Uterus (tissue), 4 donors: Measurements from ENCODE around the gene TMEM239. TPM values are rescaled to one million over a fixed set of nuclear protein-coding genes. Genes with fewer than 3 reads are reported as not detected.

Experiments
- DNase-seq, 2 donors: peaks; one replicate each; pipeline ENCODE4 v3.0.0-alpha.2; 2019 to 2020
- H3K27ac ChIP-seq, 2 donors: fragments of 200-600 bp; sonication (generic); 1 replicate in 1 of 2; 2 replicates in 1 of 2; pipeline ENCODE4 v1.5.1; 2016 to 2018
- H3K27me3 ChIP-seq, 2 donors: fragments of 200-600 bp; sonication (generic); one replicate each; pipeline ENCODE4 v1.5.1; 2018 to 2019; ENCODE audit warnings: control low read depth in 1 of 2
- H3K36me3 ChIP-seq, 2 donors: fragments of 200-600 bp; sonication (generic); one replicate each; pipeline ENCODE4 v1.5.1; 2019; ENCODE audit warnings: control low read depth in 1 of 2
- H3K4me1 ChIP-seq, 2 donors: fragments of 200-600 bp; sonication (generic); one replicate each; pipeline ENCODE4 v1.5.1; 2018 to 2019; ENCODE audit warnings: control low read depth in 1 of 2
- H3K4me3 ChIP-seq, 2 donors: fragments of 200-600 bp; sonication (generic); 1 replicate in 1 of 2; 2 replicates in 1 of 2; pipeline ENCODE4 v1.5.1; 2018 to 2019; ENCODE audit warnings: mild to moderate bottlenecking in 1 of 2
- H3K9me3 ChIP-seq, 2 donors: fragments of 200-600 bp; sonication (generic); one replicate each; pipeline ENCODE4 v1.5.1; 2019; ENCODE audit warnings: control low read depth in 1 of 2
- CTCF ChIP-seq, 4 experiments: fragments of 200-600 bp in 2 of 4; fragments of 450-650 bp in 2 of 4; sonication (generic) in 2 of 4; IDR thresholded peaks; one replicate each; pipeline ENCODE4 v1.5.1; 2016 to 2019; ENCODE audit warnings: antibody characterized with exemption in 4 of 4, mild to moderate bottlenecking in 2 of 4, moderate library complexity in 1 of 4
- POLR2A ChIP-seq, 2 donors: fragments of 450-650 bp; IDR thresholded peaks; one replicate each; pipeline ENCODE4 v1.6.1; 2016; ENCODE audit warnings: antibody characterized with exemption in 2 of 2, mild to moderate bottlenecking in 1 of 2, moderate library complexity in 1 of 2
- intact Hi-C: fragments of 100-400 bp; cut with DNase I; formaldehyde crosslinking; loops from one replicate; pipeline ENCODE4 v1.15.1; 2023; ENCODE audit warnings: low total_unique reads
- total RNA-seq, 4 donors: library from RNA; depleted of rRNA in 3 of 4; stranded (reverse); fragments of >200 nt in 3 of 4; gene quantifications; one replicate each; pipeline versions ENCODE4 v1.1.0 to v1.2.4, GENCODE V29; 2014 to 2023
- donor health status: DM: yes; HTN: yes; CAD: no.

The TMEM239 gene
- total RNA-seq, 4 donors from 2014 or later = not detected

DNA sequence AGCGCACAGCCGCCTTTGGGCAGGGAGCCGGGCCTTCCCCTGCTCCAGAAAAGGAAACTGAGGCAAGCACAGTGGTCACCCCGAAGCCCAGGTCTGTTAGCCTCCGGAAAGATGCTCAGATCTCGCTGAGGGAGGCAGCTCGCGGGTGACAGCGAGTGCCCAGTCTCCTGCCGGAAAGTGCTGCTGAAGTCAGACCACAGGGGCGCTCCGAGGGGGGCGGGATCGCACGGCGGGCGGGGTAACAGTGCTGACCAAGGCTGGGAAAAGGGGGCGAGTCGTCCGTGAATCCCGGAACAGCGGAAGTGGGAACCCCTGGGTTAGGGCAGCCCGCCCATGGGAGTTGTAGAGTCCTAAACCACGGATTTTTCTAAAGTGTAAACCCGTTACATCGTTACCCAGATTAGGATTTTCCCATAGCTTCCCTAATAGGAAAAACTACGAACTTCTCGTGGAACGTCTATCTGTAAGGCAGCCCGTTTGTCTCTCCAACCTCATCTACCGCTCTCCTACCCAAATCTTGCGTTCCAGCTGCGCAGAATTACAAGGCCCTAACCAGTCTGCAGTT lies 24.9 kb downstream of the TMEM239 start:
- Histone ChIP-seq H3K27me3 (no peaks in the 10 kb centered on the region), H3K4me3 (peak overlapping the region; percentile 74 to 93), H3K27ac (peak overlapping the region; percentile 84 to 86), H3K36me3 (no peaks in the 10 kb centered on the region), H3K4me1 (peaks cover 0 to 6% of the 10 kb centered on the region in 2 donors), H3K9me3 (no peaks in the 10 kb centered on the region)
- no peak for TF ChIP-seq CTCF (IDR thresholded peaks at IDR 0.05)
- no peak for TF ChIP-seq POLR2A (IDR thresholded peaks at IDR 0.05)
- intact Hi-C loops = no loop called here
- DNase-seq = peak; percentile 49 to 69

DNA sequence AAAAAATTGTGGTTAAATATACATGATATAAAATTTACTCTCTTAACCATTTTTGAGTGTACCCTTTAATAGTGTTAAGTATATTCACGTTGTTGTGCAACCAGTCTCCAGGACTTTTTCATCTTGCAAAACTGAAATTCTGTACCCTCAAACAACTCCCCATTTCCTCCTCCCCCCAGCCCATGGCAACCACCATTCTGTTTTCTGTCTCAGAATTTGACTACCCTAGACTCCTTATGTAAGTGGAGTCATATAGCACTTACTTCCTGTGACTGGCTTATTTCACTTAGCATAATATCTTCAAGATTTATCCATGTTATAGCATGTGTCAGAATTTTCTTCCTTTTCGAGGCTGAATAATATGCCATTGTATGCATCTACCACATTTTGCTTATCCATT lies 29.4 kb downstream of the TMEM239 start:
- intact Hi-C loops = no loop called here
- DNase-seq = no peak
- TF ChIP-seq POLR2A (IDR thresholded peaks at IDR 0.05) = no peak
- TF ChIP-seq CTCF (IDR thresholded peaks at IDR 0.05) = no peak

GRCh38 chr20:2846698-2847097 lies 30.5 kb downstream of the TMEM239 start:
- H3K27ac ChIP-seq = no peak overlapping the region
- no peaks in the 10 kb centered on the region for H3K36me3 ChIP-seq
- TF ChIP-seq POLR2A (IDR thresholded peaks at IDR 0.05) = no peak
- TF ChIP-seq CTCF (IDR thresholded peaks at IDR 0.05) = no peak
- H3K9me3 ChIP-seq = no peaks in the 10 kb centered on the region
- intact Hi-C loops = no loop called here
- DNase-seq = no peak
- no peaks in the 10 kb centered on the region for H3K27me3 ChIP-seq
- H3K4me1 ChIP-seq = peaks cover 0 to under 1% of the 10 kb centered on the region in 2 donors
- no peak overlapping the region for H3K4me3 ChIP-seq

More for the DNA sequence above, 29.4 kb downstream of the TMEM239 start:
- Histone ChIP-seq H3K9me3 (no peaks in the 10 kb centered on the region), H3K4me1 (peaks cover 0 to 6% of the 10 kb centered on the region in 2 donors), H3K36me3 (no peaks in the 10 kb centered on the region), H3K27ac (no peak overlapping the region), H3K4me3 (no peak overlapping the region), H3K27me3 (no peaks in the 10 kb centered on the region)

GRCh38 chr20:2847802-2848201 lies 31.6 kb downstream of the TMEM239 start:
- TF ChIP-seq POLR2A (IDR thresholded peaks at IDR 0.05) = no peak
- no peak for TF ChIP-seq CTCF (IDR thresholded peaks at IDR 0.05)
- Histone ChIP-seq H3K9me3 (no peaks in the 10 kb centered on the region), H3K36me3 (no peaks in the 10 kb centered on the region), H3K4me1 (no peaks in the 10 kb centered on the region), H3K27me3 (no peaks in the 10 kb centered on the region), H3K27ac (no peak overlapping the region), H3K4me3 (no peak overlapping the region)
- DNase-seq = no peak
- intact Hi-C loops = no loop called here

GRCh38 chr20:2849529-2849928 lies 33.4 kb downstream of the TMEM239 start:
- Histone ChIP-seq H3K4me1 (no peaks in the 10 kb centered on the region), H3K36me3 (no peaks in the 10 kb centered on the region), H3K27me3 (no peaks in the 10 kb centered on the region), H3K9me3 (no peaks in the 10 kb centered on the region), H3K4me3 (no peak overlapping the region), H3K27ac (no peak overlapping the region)
- no peak for TF ChIP-seq POLR2A (IDR thresholded peaks at IDR 0.05)
- no peak for TF ChIP-seq CTCF (IDR thresholded peaks at IDR 0.05)
- no peak for DNase-seq
- intact Hi-C loops = no loop called here
